Colonic mucosa (tissue), 4 donors: ENCODE results near the gene RMND5B. TPM values are rescaled to one million over a fixed set of nuclear protein-coding genes. Genes with fewer than 3 reads are reported as not detected.

ENCODE experiments used
- DNase-seq: peaks from one replicate; pipeline ENCODE4 v3.0.0-alpha.2; 2020
- H3K27ac ChIP-seq: fragments of 200-600 bp; one replicate; pipeline ENCODE4 v1.8.0; 2021
- H3K27me3 ChIP-seq: fragments of 200-600 bp; one replicate; pipeline ENCODE4 v1.8.0; 2021
- H3K36me3 ChIP-seq: fragments of 200-600 bp; one replicate; pipeline ENCODE4 v1.8.0; 2021
- H3K4me1 ChIP-seq: fragments of 200-600 bp; one replicate; pipeline ENCODE4 v1.8.0; 2021; ENCODE audit warnings: mild to moderate bottlenecking
- H3K4me3 ChIP-seq: fragments of 200-600 bp; one replicate; pipeline ENCODE4 v1.8.0; 2021
- H3K9ac ChIP-seq, 2 donors: one replicate each; pipeline ENCODE4 v1.7.0; 2013; ENCODE audit warnings: control low read depth in 2 of 2, low read depth in 2 of 2, low read length in 2 of 2
- H3K9me3 ChIP-seq: fragments of 200-600 bp; one replicate; pipeline ENCODE4 v1.8.0; 2021
- CTCF ChIP-seq: fragments of 200-600 bp; IDR thresholded peaks from one replicate; pipeline ENCODE4 v1.8.0; 2022; ENCODE audit warnings: antibody characterized with exemption, mild to moderate bottlenecking
- intact Hi-C: fragments of 100-400 bp; cut with DNase I; formaldehyde crosslinking; loops from one replicate; pipeline ENCODE4 v1.14.1; 2022
- total RNA-seq, 2 donors: library from RNA; stranded (reverse); fragmentation: NEBNext Ultra II Directional in 1 of 2; extraction: Animal tissue kit (Norgen Biotek cat#: 25700) in 1 of 2; gene quantifications; one replicate each; pipeline ENCODE4 v1.2.1, GENCODE V29; 2021
- donor health status: healthy.
- donor health status: DM: no; HTN: no; CAD: no.
- donor health status: DM: no; HTN: no; CAD: no.

RMND5B gene
- total RNA-seq, 2 donors from 2014 or later: 31.9 to 50.1 TPM

- intact Hi-C loops: no loop called here
- Histone ChIP-seq H3K4me1 (no peaks in the 10 kb centered on the region), H3K9me3 (no peaks in the 10 kb centered on the region), H3K9ac (no peak overlapping the region), H3K27ac (no peak overlapping the region), H3K27me3 (no peaks in the 10 kb centered on the region), H3K4me3 (no peak overlapping the region), H3K36me3 (no peaks in the 10 kb centered on the region)
- DNase-seq: no peak
- TF ChIP-seq CTCF: no peak
Measured at GRCh38 chr5:178090856-178091255, 40.0 kb upstream of the RMND5B start.

DNA sequence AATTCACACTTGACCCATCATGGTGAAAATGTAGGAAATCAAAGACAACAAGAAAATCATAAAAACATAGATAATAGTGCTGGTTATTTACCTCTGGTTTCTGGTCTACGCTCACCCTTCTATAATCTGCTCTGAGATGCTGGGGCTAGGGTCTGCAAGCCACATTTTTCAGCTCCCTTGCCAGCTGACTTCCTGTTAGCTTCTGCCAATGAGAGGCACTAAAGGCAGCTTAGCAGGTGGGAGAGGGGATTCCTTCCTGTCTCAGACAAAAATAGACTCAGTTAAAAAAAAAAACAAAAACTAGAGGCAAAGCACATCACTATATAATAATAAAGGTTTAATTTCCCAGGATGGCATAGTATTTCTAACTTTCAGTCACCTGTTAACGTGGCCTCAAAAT lies 37.7 kb upstream of the RMND5B start:
- no peaks in the 10 kb centered on the region for H3K27me3 ChIP-seq
- H3K9ac ChIP-seq: no peak overlapping the region
- H3K27ac ChIP-seq: no peak overlapping the region
- intact Hi-C loops: no loop called here
- H3K9me3 ChIP-seq: no peaks in the 10 kb centered on the region
- H3K4me1 ChIP-seq: no peaks in the 10 kb centered on the region
- DNase-seq: no peak
- H3K36me3 ChIP-seq: no peaks in the 10 kb centered on the region
- H3K4me3 ChIP-seq: no peak overlapping the region
- no peak for TF ChIP-seq CTCF

GRCh38 chr5:178094345-178094744 lies 36.5 kb upstream of the RMND5B start:
- no peaks in the 10 kb centered on the region for H3K4me1 ChIP-seq
- intact Hi-C loops: no loop called here
- no peak for DNase-seq
- no peak overlapping the region for H3K9ac ChIP-seq
- TF ChIP-seq CTCF: no peak
- no peaks in the 10 kb centered on the region for H3K27me3 ChIP-seq
- no peaks in the 10 kb centered on the region for H3K9me3 ChIP-seq
- H3K36me3 ChIP-seq: no peaks in the 10 kb centered on the region
- H3K4me3 ChIP-seq: no peak overlapping the region
- H3K27ac ChIP-seq: no peak overlapping the region

- H3K4me3 ChIP-seq: no peak overlapping the region
- H3K9ac ChIP-seq: no peak overlapping the region
- no peaks in the 10 kb centered on the region for H3K36me3 ChIP-seq
- H3K4me1 ChIP-seq: no peaks in the 10 kb centered on the region
- no peak for TF ChIP-seq CTCF
- DNase-seq: no peak
- intact Hi-C loops: no loop called here
- H3K27ac ChIP-seq: no peak overlapping the region
- H3K27me3 ChIP-seq: no peaks in the 10 kb centered on the region
- no peaks in the 10 kb centered on the region for H3K9me3 ChIP-seq
Measured at GRCh38 chr5:178098685-178099084, 32.1 kb upstream of the RMND5B start.

DNA sequence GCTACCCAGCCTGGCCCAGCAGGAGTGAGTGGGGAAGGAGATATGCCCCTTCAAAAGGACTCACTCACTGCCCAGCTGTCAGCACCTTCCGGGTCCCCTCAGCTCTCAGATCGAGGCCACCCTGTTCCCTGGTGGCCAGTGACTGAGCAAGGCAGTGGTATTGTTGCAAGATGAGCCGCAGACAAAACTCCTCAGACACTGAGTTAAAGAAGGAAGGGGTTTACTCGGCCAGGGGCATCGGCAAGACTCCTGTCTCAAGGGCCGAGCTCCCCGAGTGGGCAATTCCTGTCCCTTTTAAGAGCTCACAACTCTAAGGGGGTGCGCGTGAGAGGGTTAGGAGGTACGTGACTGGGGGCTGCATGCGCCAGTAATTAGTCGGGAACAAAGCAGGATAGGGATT lies 27.2 kb upstream of the RMND5B start:
- H3K9me3 ChIP-seq: no peaks in the 10 kb centered on the region
- no peak for DNase-seq
- intact Hi-C loops: no loop called here
- H3K4me3 ChIP-seq: no peak overlapping the region
- TF ChIP-seq CTCF: no peak
- no peak overlapping the region for H3K9ac ChIP-seq
- H3K27me3 ChIP-seq: no peaks in the 10 kb centered on the region
- H3K27ac ChIP-seq: no peak overlapping the region
- no peaks in the 10 kb centered on the region for H3K4me1 ChIP-seq
- no peaks in the 10 kb centered on the region for H3K36me3 ChIP-seq

- H3K27me3 ChIP-seq: no peaks in the 10 kb centered on the region
- intact Hi-C loops: no loop called here
- peak overlapping the region in 1 of 2 donors; percentile 34 for H3K9ac ChIP-seq
- H3K4me1 ChIP-seq: peaks cover 5% of the 10 kb centered on the region
- H3K36me3 ChIP-seq: no peaks in the 10 kb centered on the region
- H3K27ac ChIP-seq: no peak overlapping the region
- no peaks in the 10 kb centered on the region for H3K9me3 ChIP-seq
- no peak for TF ChIP-seq CTCF
- peak; percentile 83 for DNase-seq
- no peak overlapping the region for H3K4me3 ChIP-seq
Measured at GRCh38 chr5:178104492-178104891, 26.3 kb upstream of the RMND5B start.
